HEK293 (cell line): Measurements from ENCODE around the gene CRYGN.
A peak's percentile ranks its signal among the peaks of the same experiment; 100 is the strongest.

Experiments
- CTCF ChIA-PET: fragments of 350-600 bp; formaldehyde crosslinking; extraction: SDS; loops from one replicate; lab custom pipeline; 2021; ENCODE audit warnings: antibody characterized with exemption; lab: Yijun Ruan, JAX
- POLR2A ChIA-PET: fragments of 300-600 bp; formaldehyde crosslinking; extraction: SDS; loops from one replicate; lab custom pipeline; 2020; ENCODE audit warnings: antibody characterized with exemption, inconsistent platforms; lab: Yijun Ruan, JAX
- H3K27ac ChIP-seq: fragments of 200-500 bp; sonication (Bioruptor generic); 2 replicates; pipeline ENCODE4 v1.5.1; 2014; ENCODE audit warnings: low read depth, low read length, control low read depth, inconsistent platforms; ENCODE audit errors: extremely low read depth
- H3K36me3 ChIP-seq, 2 experiments: fragments of 200-500 bp in 1 of 2; sonication (Bioruptor generic) in 1 of 2; 1 replicate in 1 of 2; 2 replicates in 1 of 2; pipeline ENCODE4 v1.5.1; 2014 to 2017; ENCODE audit warnings: inconsistent platforms in 2 of 2, low read length in 2 of 2; ENCODE audit not compliant: control insufficient read depth in 2 of 2, insufficient read depth in 1 of 2
- H3K4me1 ChIP-seq: fragments of 200-500 bp; sonication (Bioruptor generic); 2 replicates; pipeline ENCODE4 v1.5.1; 2014; ENCODE audit warnings: mild to moderate bottlenecking, low read length, inconsistent platforms; ENCODE audit not compliant: control insufficient read depth, insufficient read depth
- H3K4me3 ChIP-seq: 2 replicates; pipeline ENCODE4 v1.5.1; 2011; ENCODE audit warnings: low read depth, mild to moderate bottlenecking, control low read depth, low read length, moderate library complexity
- H3K9me3 ChIP-seq: fragments of 200-500 bp; sonication (Bioruptor generic); 2 replicates; pipeline ENCODE4 v1.5.1; 2014; ENCODE audit warnings: low read depth, low read length, inconsistent platforms; ENCODE audit not compliant: control insufficient read depth, insufficient read depth
- FEZF1 ChIP-seq: fragments of 450-650 bp; formaldehyde crosslinking; IDR thresholded peaks from 2 replicates; pipeline ENCODE4 v1.5.1; 2016; ENCODE audit warnings: missing biosample characterization, missing genetic modification characterization
- GLIS1 ChIP-seq: fragments of 450-650 bp; formaldehyde crosslinking; IDR thresholded peaks from 2 replicates; pipeline ENCODE4 v1.5.1; 2016; ENCODE audit warnings: missing biosample characterization, missing genetic modification characterization
- REPIN1 ChIP-seq: fragments of 450-650 bp; formaldehyde crosslinking; IDR thresholded peaks from 2 replicates; pipeline ENCODE4 v1.5.1; 2017; ENCODE audit warnings: missing biosample characterization, missing genetic modification characterization, low read depth
- SCRT2 ChIP-seq: fragments of 450-650 bp; formaldehyde crosslinking; IDR thresholded peaks from 2 replicates; pipeline ENCODE4 v1.5.1; 2016; ENCODE audit warnings: missing biosample characterization, missing genetic modification characterization
- SP2 ChIP-seq: fragments of 450-650 bp; formaldehyde crosslinking; IDR thresholded peaks from 2 replicates; pipeline ENCODE4 v1.5.1; 2016; ENCODE audit warnings: missing biosample characterization, missing genetic modification characterization
- SP7 ChIP-seq: fragments of 450-650 bp; formaldehyde crosslinking; IDR thresholded peaks from 2 replicates; pipeline ENCODE4 v1.5.1; 2016; ENCODE audit warnings: missing biosample characterization, missing genetic modification characterization
- ZBTB20 ChIP-seq: fragments of 450-650 bp; formaldehyde crosslinking; IDR thresholded peaks from 2 replicates; pipeline ENCODE4 v1.5.1; 2016; ENCODE audit warnings: missing biosample characterization, missing genetic modification characterization
- ZNF112 ChIP-seq: fragments of 450-650 bp; formaldehyde crosslinking; IDR thresholded peaks from 2 replicates; pipeline ENCODE4 v1.5.0; 2017; ENCODE audit warnings: missing biosample characterization, missing genetic modification characterization
- ZNF423 ChIP-seq: fragments of 450-650 bp; formaldehyde crosslinking; IDR thresholded peaks from 2 replicates; pipeline ENCODE4 v1.5.1; 2016; ENCODE audit warnings: missing biosample characterization, missing genetic modification characterization
- ZNF548 ChIP-seq: fragments of 450-650 bp; formaldehyde crosslinking; IDR thresholded peaks from 2 replicates; pipeline ENCODE4 v1.5.1; 2016; ENCODE audit warnings: missing biosample characterization, missing genetic modification characterization
- ZNF664 ChIP-seq: fragments of 450-650 bp; formaldehyde crosslinking; IDR thresholded peaks from 2 replicates; pipeline ENCODE4 v1.5.1; 2016; ENCODE audit warnings: missing biosample characterization, missing genetic modification characterization
- ZXDB ChIP-seq: fragments of 450-650 bp; formaldehyde crosslinking; IDR thresholded peaks from 2 replicates; pipeline ENCODE4 v1.5.1; 2016; ENCODE audit warnings: missing biosample characterization, missing genetic modification characterization
- TF ChIP-seq, protein P1 (sequence below): fragments of 450-650 bp; formaldehyde crosslinking; IDR thresholded peaks from 2 replicates; pipeline ENCODE4 v1.5.1; 2016; ENCODE audit warnings: missing biosample characterization, missing genetic modification characterization
- TF ChIP-seq, protein P2 (sequence below): fragments of 450-650 bp; formaldehyde crosslinking; IDR thresholded peaks from 2 replicates; pipeline ENCODE4 v1.5.1; 2016; ENCODE audit warnings: missing biosample characterization, missing genetic modification characterization, borderline replicate concordance
- TF ChIP-seq, protein P3 (sequence below): fragments of 450-650 bp; formaldehyde crosslinking; IDR thresholded peaks from 2 replicates; pipeline ENCODE4 v1.5.1; 2017; ENCODE audit warnings: missing biosample characterization, missing genetic modification characterization

The CRYGN gene

DNA sequence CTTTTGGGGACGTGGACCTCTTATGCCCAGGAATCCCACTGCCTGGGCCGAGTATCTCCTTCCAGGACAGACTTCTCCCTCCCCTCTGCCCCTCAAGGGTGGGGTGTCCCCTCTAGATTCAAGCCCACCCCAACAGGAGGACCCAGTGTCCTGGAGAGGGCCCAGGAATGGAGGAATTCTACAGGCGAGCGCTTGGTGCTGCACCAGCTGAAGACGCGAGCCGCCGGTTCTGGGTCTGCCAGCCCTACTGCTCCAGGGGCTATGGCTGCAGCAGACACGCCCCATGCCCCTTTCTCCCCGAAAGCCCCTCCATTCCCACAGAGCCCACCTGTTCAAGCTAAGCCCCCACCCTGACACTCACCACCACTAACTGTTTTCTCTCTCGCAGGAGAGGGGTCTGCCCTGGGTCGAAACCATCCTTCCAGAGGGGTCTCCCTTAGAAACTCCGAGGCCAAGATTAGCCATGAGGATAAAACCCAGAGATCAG is 8.6 kb downstream of the CRYGN start:
- no peak for TF ChIP-seq ZNF548 (tag by site-specific recombination)
- TF ChIP-seq, protein P1, sequence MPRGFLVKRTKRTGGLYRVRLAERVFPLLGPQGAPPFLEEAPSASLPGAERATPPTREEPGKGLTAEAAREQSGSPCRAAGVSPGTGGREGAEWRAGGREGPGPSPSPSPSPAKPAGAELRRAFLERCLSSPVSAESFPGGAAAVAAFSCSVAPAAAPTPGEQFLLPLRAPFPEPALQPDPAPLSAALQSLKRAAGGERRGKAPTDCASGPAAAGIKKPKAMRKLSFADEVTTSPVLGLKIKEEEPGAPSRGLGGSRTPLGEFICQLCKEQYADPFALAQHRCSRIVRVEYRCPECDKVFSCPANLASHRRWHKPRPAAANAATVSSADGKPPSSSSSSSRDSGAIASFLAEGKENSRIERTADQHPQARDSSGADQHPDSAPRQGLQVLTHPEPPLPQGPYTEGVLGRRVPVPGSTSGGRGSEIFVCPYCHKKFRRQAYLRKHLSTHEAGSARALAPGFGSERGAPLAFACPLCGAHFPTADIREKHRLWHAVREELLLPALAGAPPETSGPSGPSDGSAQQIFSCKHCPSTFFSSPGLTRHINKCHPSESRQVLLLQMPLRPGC (tag by site-specific recombination), result no peak
- TF ChIP-seq ZNF423 (tag by site-specific recombination), result no peak
- TF ChIP-seq, protein P2, sequence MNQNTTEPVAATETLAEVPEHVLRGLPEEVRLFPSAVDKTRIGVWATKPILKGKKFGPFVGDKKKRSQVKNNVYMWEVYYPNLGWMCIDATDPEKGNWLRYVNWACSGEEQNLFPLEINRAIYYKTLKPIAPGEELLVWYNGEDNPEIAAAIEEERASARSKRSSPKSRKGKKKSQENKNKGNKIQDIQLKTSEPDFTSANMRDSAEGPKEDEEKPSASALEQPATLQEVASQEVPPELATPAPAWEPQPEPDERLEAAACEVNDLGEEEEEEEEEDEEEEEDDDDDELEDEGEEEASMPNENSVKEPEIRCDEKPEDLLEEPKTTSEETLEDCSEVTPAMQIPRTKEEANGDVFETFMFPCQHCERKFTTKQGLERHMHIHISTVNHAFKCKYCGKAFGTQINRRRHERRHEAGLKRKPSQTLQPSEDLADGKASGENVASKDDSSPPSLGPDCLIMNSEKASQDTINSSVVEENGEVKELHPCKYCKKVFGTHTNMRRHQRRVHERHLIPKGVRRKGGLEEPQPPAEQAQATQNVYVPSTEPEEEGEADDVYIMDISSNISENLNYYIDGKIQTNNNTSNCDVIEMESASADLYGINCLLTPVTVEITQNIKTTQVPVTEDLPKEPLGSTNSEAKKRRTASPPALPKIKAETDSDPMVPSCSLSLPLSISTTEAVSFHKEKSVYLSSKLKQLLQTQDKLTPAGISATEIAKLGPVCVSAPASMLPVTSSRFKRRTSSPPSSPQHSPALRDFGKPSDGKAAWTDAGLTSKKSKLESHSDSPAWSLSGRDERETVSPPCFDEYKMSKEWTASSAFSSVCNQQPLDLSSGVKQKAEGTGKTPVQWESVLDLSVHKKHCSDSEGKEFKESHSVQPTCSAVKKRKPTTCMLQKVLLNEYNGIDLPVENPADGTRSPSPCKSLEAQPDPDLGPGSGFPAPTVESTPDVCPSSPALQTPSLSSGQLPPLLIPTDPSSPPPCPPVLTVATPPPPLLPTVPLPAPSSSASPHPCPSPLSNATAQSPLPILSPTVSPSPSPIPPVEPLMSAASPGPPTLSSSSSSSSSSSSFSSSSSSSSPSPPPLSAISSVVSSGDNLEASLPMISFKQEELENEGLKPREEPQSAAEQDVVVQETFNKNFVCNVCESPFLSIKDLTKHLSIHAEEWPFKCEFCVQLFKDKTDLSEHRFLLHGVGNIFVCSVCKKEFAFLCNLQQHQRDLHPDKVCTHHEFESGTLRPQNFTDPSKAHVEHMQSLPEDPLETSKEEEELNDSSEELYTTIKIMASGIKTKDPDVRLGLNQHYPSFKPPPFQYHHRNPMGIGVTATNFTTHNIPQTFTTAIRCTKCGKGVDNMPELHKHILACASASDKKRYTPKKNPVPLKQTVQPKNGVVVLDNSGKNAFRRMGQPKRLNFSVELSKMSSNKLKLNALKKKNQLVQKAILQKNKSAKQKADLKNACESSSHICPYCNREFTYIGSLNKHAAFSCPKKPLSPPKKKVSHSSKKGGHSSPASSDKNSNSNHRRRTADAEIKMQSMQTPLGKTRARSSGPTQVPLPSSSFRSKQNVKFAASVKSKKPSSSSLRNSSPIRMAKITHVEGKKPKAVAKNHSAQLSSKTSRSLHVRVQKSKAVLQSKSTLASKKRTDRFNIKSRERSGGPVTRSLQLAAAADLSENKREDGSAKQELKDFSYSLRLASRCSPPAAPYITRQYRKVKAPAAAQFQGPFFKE (tag by site-specific recombination), result no peak
- TF ChIP-seq, protein P3, sequence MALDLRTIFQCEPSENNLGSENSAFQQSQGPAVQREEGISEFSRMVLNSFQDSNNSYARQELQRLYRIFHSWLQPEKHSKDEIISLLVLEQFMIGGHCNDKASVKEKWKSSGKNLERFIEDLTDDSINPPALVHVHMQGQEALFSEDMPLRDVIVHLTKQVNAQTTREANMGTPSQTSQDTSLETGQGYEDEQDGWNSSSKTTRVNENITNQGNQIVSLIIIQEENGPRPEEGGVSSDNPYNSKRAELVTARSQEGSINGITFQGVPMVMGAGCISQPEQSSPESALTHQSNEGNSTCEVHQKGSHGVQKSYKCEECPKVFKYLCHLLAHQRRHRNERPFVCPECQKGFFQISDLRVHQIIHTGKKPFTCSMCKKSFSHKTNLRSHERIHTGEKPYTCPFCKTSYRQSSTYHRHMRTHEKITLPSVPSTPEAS (tag by site-specific recombination), result no peak
- TF ChIP-seq REPIN1 (tag by site-specific recombination), result no peak
- TF ChIP-seq SCRT2 (tag by site-specific recombination), result no peak
- no peak for TF ChIP-seq FEZF1 (tag by site-specific recombination)
- TF ChIP-seq SP7 (tag by site-specific recombination), result no peak
- no peak for TF ChIP-seq SP2
- TF ChIP-seq ZNF664 (tag by site-specific recombination), result no peak
- POLR2A ChIA-PET, result no interaction called here
- no peak overlapping the region for H3K27ac ChIP-seq
- H3K4me1 ChIP-seq, result peaks cover 17% of the 10 kb centered on the region
- H3K9me3 ChIP-seq, result no peaks in the 10 kb centered on the region
- H3K36me3 ChIP-seq, result no peaks in the 10 kb centered on the region
- H3K4me3 ChIP-seq, result no peak overlapping the region
- CTCF ChIA-PET, result interaction anchor here (0.6 kb wide), 1 partner anchor 60 kb away, joined by 3 read pairs; no protein-coding TSS in a partner anchor

DNA sequence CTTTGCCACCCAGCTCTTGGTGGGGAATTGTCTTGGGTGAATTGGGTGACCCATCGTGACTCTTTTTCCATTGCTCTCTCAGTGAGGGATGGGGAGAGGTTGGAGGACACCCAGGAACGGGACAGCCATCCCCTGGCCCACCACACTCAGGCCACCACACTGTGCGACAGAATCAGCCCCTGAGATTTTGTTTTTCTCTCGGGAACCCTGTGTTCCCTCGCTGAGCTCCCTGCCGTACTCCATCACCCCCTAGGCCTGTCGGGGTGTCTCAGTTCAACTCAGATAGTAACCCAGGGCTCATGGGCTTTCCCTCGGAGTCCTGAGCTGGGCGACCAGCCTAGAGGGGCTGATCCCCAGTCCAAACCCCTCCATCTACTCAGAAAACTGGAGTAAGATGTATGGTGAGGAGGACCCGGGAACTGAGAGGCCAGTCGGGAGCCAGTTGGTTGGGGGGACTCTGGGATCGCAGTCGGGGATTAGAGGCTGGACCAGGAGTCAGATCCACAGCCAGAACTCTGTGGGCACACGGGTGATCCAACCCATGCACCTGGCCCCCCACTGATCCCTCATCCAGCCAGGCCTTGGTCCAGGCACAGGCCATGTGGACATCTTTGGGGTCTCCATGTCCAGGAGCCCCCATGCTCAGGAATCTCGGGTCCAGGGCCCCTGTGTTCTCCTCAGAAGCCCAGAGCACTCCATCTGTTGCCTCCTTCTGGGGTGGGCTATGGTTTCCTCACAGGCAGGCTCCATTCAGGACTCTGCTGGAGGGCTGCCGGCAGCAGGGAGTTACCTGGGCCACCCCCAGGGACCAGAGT is 9.3 kb downstream of the CRYGN start:
- TF ChIP-seq ZBTB20 (tag by site-specific recombination) (no peak), GLIS1 (tag by site-specific recombination) (peak; percentile 31; the same call in 1 of the 2 replicates), ZNF112 (tag by site-specific recombination) (no peak), ZXDB (tag by site-specific recombination) (no peak)
- no peak overlapping the region for H3K4me3 ChIP-seq
- H3K27ac ChIP-seq, result no peak overlapping the region
- H3K9me3 ChIP-seq, result no peaks in the 10 kb centered on the region
- peaks cover 24% of the 10 kb centered on the region for H3K4me1 ChIP-seq
- no peaks in the 10 kb centered on the region for H3K36me3 ChIP-seq
- CTCF ChIA-PET, result no interaction called here
- POLR2A ChIA-PET, result no interaction called here
